Measurements from ENCODE around the gene GATD1. TPM values are rescaled to one million over a fixed set of nuclear protein-coding genes. Genes with fewer than 3 reads are reported as not detected.

Gene GATD1
- total and polyA plus RNA-seq, 9 of the 15 experiments (the other 6 are each of a cell fraction or from before 2014, with no cell fraction given) = 2.8 to 144 (median 36.9) TPM

DNA sequence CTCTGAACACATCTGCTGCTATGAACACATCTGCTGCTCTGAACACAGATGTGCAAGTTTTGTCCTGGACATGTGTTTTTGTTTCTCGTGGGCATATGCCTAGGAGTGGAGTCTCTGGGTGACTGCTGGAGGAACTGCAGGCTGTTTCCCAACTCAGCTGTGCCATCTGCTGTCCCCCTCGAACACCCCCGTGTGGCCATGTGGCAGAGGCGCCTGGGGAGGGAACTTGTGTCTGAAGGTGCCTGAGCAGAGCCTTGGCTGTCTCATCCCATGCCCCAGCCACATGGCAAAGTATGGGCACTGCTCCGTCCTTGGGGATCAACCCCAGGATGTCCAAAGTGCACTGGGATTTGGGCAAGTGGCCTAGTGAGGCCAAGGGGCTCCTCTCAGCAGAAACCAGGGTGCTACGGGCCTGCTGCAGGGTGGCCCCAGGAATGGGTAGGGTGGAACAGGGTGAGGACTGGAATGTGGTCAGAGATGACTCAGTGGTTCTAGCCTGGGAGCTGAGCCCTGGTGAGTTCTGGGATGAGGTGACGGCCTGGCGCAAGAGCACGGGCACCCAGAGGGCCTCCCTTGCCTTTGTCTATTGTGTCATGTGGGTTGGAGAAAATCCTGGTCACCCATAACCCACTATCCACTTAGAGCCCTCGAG, 14.7 kb downstream of the GATD1 start (continued):
- TF ChIP-seq, protein P1, sequence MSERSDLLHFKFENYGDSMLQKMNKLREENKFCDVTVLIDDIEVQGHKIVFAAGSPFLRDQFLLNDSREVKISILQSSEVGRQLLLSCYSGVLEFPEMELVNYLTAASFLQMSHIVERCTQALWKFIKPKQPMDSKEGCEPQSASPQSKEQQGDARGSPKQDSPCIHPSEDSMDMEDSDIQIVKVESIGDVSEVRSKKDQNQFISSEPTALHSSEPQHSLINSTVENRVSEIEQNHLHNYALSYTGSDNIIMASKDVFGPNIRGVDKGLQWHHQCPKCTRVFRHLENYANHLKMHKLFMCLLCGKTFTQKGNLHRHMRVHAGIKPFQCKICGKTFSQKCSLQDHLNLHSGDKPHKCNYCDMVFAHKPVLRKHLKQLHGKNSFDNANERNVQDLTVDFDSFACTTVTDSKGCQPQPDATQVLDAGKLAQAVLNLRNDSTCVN (CRISPR knock-in tag; IDR thresholded peaks at IDR 0.05) = no peak
- no peak for TF ChIP-seq SRSF3 (IDR thresholded peaks at IDR 0.05; ENCODE audit: insufficient read depth, low read length)
- no peak for TF ChIP-seq GTF2E2 (tag; IDR thresholded peaks at IDR 0.05)
- no peak for TF ChIP-seq ATF4 (CRISPR knock-in tag; IDR thresholded peaks at IDR 0.05)
- no peak for TF ChIP-seq ZBTB49 (CRISPR knock-in tag; IDR thresholded peaks at IDR 0.05; ENCODE audit: borderline replicate concordance)
- no peak for TF ChIP-seq RNF2 (IDR thresholded peaks at IDR 0.05)
- TF ChIP-seq ELF2 (CRISPR knock-in tag; IDR thresholded peaks at IDR 0.05) = no peak
- peak; percentile 63 for TF ChIP-seq POLR2G (IDR thresholded peaks at IDR 0.05; ENCODE audit: low read depth, low read length)
- no peak for TF ChIP-seq ZNF232 (CRISPR knock-in tag; IDR thresholded peaks at IDR 0.05)
- TF ChIP-seq, protein P2, sequence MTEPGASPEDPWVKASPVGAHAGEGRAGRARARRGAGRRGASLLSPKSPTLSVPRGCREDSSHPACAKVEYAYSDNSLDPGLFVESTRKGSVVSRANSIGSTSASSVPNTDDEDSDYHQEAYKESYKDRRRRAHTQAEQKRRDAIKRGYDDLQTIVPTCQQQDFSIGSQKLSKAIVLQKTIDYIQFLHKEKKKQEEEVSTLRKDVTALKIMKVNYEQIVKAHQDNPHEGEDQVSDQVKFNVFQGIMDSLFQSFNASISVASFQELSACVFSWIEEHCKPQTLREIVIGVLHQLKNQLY (CRISPR knock-in tag; conservative IDR thresholded peaks at IDR 0.05) = no peak
- no peak for TF ChIP-seq TFAM (CRISPR knock-in tag; conservative IDR thresholded peaks at IDR 0.05)
- TF ChIP-seq KDM2B (CRISPR knock-in tag; IDR thresholded peaks at IDR 0.05) = no peak
- TF ChIP-seq HDGF (IDR thresholded peaks at IDR 0.05) = peak; percentile 79; the same call in 1 of the 2 replicates
- 0 out of 2 replicates have a peak, but pooled peaks have one; percentile 31 for TF ChIP-seq MYNN (IDR thresholded peaks at IDR 0.05)
- TF ChIP-seq MYNN (CRISPR knock-in tag; IDR thresholded peaks at IDR 0.05) = no peak
- TF ChIP-seq PTRF (tag; IDR thresholded peaks at IDR 0.05) = no peak
- no peak for TF ChIP-seq HMGN3 (IDR thresholded peaks at IDR 0.05; ENCODE audit: borderline replicate concordance, extremely low read depth, insufficient read length, low read depth, low read length)
- no peak for TF ChIP-seq HOXB6 (CRISPR knock-in tag; IDR thresholded peaks at IDR 0.05; ENCODE audit: borderline replicate concordance)
- TF ChIP-seq RBM14 (IDR thresholded peaks at IDR 0.05; ENCODE audit: borderline replicate concordance, insufficient read depth, low read depth, low read length) = no peak
- TF ChIP-seq TFAP4 (CRISPR knock-in tag; IDR thresholded peaks at IDR 0.05; ENCODE audit: borderline replicate concordance) = peak; percentile 63
- no peak for TF ChIP-seq ZNF263 (CRISPR knock-in tag; IDR thresholded peaks at IDR 0.05; ENCODE audit: borderline replicate concordance)
- TF ChIP-seq HES1 (IDR thresholded peaks at IDR 0.05; ENCODE audit: low read depth) = no peak

Data from K562 (cell line).